GM18520 (cell line): ENCODE data around the gene PRDM16.

Experiments used
- ATAC-seq: cut with Tn5 transposase; IDR thresholded peaks from one replicate; pipeline ENCODE4 v1.9.1; 2021; ENCODE audit not compliant: unreplicated experiment

PRDM16 gene

DNA sequence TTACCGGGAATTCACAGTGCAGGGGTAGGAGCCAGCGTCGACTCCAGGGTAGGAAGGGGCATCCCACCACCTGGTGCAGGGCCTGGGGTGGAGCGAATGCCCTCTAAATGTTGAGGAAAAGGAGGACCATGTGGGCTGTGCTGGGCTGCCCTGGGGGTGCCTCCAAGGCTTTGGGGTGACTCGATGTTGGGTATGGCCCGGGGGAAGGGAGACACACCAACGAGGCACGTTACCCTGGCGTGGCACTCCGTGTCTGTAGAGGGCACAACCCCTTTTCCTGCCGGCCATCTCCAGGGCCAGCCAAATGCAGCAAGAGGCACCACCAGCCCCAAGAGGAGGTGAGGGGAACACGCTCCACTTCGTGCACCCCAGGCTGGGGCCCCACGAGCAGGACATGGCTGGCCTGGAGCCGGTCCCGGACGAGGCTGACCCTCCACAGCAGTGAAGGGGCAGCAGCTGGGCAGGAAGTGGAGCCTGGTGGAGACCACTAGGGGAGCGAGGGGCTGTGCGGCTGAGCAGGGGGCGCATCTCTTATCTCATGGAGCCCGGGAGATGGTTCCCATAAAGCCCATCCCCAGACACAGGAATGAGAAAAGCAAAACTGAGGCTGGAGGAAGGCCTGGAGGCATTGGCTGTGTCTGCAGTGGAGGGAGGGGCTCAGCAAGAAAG, 36.5 kb upstream of the PRDM16 start:
- no peak for ATAC-seq

DNA sequence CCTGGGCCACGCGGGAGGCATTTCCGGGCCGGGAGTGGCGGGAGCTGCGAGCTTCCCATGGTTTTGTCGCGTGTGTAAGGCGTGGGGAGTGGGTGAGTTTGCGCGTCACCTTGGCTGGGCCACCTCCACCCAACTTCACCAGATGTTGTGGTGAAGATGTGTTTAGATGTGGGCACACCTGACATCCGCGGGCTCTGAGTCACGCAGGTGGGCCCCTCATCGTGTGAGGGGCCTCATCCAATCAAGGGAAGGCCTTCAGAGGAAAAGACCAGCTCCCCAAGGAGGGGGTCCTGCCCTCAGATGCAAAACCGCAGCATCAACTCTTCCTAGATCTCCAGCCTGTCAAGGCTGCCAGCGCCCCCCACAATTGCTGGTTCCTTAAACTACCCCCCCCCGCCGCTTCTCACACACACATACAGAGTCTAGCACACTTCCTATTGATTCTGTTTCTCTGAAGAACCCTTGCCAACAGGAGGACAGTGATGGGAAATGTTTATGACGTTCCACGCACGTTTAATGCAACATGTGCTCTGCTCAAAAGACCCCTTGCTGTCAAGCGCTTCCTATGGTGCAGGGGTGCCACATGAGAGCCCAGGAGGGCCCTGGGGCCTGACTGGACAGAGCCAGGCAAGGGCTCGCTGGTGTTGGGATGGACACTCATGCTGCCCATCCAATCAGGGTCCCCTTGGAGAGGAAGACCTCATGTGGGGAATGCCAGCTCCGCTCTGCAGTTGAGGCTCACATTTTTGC, 35.8 kb upstream of the PRDM16 start:
- no peak for ATAC-seq

DNA sequence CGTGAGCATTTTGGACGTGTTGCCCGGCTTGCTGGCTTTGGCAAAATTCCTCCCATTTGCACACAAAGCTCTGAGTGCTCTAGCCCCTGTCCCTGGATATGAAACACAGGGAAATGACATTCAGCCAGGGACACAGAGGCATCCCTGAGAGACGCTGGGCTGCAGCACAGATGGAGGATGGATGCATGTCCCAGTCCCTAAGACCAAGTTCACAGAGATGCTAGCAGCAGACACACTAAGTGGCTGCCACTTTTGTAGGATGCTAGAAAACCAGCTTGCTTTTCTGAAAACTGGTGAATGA, 35.3 kb upstream of the PRDM16 start:
- no peak for ATAC-seq

DNA sequence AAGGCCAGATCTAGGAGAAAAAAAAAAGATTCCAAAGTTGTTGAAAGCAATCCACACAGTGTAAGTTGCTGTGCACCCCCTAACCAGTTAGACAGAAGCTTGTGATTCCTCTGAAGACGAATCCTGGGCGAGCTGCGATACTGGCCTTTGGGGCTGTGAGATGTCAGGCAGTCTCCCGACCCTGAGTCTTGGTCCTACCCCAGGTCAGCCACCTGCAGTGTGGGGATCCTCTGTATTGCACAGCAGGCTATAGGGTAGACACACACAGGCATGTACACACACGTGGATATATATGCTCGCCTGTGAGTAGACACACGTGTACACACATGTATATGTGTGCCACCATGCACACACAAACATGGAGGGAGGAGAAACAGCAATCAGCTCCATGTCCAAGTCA, 34.8 kb upstream of the PRDM16 start:
- no peak for ATAC-seq

DNA sequence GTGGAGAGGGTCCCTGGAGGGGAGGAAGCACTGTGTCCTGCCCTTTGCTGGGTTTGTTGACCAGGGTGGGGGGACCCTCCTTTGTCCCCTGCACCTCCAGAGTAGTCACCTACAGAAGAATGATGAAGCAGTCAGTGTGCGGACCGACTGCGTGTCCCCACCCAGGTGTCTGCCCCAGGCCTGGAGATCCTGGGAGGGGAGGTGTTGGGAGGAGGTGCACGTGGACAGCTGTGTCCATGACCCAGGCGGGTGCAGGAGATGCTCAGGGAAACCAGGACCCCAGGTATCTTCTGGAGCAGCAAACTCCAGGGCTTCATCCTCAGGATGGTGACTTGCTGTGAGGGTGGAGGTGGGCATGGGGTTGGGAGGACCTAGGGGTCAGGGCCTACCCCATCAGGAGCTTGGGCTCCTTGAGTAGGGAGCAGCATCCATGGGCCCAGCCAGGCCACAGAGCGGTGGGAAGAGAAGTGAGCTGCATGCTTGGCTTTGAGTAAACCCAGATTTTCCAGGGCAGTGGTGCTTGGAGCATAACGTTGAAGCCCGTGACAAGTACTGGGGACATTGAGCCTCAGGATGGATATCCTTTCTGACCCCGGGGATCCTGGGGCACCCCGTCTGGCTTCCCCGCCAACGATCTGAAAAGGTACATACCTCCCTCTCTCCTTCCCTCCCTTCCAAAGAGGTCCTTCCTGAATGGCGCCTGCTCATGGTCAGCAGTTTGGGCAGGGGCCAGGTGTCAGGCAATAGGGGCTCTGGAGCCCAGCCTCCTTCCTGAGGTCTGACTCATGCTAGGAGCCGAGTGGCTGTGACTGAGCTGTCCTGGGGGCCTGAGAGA, 34.1 kb upstream of the PRDM16 start:
- ATAC-seq, result no peak

DNA sequence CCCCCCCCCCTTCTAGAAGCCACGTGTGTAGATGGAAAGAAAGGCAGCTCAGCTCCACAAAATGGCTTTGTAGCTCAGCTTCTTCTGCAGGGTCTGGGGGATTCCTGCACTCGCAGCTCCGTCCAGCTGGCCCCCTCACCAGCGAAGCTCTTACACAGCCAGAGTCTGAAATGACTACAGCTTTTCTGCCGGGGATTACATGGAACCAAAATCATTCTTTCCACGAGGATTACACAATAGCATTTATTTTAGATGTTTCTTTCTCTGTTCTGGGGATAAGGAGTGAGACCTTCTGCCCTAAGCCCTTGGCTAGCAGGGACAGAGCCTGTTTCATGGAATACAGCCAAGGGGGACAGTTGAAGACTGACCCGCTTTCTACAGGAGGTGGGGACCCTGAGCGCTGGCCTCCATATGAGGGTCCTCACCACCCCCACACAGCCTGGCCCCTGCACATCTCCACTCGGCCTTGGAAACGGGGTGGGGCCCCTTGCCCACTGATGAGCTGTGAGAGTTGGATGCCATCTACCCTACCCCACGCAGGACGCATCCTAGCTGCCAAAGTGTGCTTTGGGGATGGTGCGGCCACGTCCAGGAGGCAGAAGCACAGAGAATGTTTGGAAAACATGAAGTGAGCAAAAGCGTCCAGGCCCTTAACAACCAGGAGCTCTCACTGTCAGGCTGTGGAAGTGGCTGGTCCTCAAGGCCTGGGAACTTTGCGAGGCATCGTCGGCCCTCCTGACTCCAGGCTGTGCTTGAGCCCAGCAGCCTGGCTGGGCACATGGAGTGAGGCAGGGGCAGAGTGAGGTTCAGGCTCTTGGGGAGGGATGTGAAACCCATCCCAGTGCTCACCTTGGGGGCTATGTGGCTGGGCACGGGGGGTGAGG, 33.2 kb upstream of the PRDM16 start:
- no peak for ATAC-seq

DNA sequence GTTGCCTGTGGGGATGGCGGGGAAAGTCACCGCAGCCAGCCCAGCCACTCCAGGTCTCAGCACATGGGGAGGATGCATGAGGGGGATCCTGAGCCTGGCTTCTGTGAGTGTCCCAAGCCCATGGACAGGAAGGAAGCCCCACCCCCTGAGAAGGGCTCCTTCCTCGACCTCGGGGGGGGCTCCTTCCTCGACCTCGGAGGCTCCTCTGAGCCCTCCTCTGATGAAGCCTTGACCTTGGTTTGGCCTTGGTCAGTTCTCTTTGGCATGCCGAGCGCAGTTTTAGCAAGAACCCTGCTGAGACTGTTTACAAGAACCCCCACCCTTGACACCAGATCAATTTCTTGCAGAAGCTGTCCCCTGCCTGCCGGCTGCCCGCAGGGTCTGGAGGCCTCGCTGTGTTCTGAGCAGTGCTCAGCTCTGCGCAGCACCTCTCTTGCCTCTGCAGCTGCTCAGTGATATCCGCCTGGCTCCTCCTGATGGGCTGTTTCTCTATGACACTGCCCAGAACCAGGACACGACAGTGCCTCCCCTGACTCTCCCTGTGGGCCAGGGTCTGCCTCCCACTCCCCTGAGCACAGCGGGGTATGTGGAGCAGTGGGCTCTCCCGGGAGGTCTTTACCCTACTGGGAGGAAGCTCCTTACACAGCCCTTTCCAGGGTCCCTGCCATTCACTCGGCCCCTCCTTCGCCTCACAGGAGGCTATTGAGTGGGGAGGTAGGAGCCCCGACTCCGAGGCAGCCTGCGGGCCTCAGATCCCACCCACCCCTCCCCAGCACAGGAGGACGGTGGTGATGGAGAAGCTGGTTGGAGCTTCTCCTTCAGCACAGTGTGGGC, 32.3 kb upstream of the PRDM16 start:
- ATAC-seq, result no peak

DNA sequence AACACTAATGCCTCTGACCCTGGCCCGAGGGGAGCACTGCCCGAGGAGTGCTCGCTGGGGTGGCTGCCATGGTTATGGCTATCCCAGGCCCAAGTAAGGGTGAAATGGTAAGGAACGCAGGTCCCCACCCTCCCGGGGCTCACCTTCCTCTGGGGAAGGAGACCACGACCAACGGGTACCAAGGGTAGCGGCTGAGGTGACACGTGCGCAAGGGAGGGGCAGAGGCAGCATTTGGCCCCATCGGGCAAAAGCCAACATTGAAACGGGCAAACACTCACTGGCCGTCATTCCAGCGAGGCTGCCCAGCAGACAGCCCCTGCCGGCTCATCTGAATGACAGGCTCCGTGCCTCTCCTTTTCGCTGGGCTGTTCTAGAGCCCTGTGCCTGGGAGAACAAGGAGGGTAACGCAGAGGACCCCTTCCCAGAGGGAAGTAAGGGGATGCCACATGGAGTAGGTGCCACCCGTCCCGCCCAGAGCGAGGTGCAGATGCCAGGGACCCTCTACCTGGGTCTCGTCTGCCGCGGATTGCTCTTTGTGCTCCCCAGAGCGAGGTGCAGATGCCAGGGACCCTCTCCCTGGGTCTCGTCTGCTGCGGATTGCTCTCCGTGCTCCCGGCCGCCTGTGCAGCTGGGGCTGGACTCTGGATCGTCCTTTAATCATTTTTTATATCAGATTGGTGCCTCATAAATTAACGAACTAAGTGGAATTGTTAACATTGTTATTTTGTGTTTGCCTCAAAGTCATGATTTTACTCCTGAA, 31.5 kb upstream of the PRDM16 start:
- ATAC-seq, result no peak

DNA sequence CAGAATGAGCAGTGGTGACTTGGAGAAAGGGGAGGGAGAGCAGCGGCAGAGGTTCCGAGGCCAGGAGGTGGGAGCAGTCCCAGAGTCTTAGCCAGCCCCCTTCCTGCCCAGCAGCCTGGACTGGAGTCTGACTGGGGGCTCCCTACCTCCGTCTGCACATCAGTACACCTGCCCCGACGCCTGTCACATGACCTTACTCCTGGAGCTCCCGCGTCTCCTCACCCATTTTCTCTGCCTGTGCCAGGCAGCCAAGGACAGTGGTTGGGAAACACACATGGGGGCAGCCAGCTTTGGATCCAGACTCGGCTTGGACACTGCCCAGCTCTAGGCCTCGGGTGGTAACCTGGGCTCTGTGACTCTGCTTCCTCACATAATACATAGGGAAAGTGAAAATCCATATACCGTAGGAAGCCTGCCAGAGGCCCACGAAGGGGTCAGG, 30.9 kb upstream of the PRDM16 start:
- no peak for ATAC-seq

DNA sequence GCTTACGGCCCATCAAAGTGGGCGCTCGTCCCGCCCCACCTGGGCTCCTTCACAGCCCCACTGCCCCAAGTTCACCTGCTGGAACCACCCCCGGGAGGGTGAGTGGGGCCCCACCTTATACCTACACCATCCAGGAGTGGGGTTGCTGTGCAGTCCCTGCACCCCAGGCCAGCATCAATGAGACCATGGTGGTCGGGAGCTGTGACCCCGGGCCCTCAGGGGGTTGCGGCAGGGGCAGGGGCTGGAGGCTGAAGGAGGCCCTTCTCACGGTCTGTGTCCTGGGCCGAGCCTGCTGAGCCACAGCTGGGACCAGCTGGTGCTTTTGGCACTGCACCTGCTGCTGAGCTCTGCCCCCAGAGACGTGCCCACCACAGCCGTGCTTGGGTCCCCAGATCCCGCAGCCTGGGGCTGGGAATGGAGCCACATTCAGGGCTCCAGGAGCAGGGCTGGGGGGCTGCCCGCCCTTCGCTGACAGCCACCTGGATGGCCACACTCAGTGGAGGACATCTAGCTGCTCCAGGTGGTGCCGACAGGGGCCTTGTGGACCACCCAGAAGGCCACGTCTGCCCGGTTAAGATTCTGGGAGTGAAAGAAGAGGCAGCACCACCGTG, 30.3 kb upstream of the PRDM16 start:
- ATAC-seq, result no peak

DNA sequence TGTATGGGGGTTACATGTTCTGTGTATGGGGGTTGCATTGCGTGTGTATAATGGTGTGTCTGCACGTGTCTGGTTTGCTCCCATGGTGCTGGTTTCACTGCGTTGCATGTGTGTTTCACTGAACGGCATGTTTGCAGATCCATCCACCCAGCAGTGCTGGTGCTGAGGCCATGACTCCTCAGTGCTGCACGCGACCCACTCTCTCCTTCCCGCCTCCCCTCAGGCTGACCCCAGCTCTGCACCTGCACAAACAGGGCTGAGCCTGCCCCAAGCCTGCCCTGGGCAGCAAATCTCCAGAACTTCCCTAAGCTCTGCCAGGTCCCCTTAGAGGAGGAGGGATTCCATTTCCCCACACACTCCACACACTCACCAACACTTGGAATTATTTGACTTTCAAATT, 29.0 kb upstream of the PRDM16 start:
- ATAC-seq, result no peak

DNA sequence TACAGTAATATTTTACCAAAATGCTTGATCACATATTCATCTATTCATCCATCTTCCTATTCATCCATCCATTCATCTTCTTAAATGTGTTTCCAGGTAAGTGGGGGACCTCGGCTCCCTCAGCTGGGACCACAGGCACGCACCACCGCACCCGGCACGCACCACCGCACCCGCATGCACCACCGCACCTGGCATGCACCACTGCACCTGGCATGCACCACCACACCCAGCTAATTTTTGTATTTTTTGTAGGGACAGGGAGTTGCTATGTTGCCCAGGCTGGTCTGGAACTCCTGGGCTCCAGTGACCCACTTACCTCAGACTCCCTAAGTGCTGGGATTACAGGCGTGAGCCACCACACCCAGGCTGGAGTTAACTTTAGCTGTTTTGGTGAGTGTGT, 26.5 kb upstream of the PRDM16 start:
- no peak for ATAC-seq

DNA sequence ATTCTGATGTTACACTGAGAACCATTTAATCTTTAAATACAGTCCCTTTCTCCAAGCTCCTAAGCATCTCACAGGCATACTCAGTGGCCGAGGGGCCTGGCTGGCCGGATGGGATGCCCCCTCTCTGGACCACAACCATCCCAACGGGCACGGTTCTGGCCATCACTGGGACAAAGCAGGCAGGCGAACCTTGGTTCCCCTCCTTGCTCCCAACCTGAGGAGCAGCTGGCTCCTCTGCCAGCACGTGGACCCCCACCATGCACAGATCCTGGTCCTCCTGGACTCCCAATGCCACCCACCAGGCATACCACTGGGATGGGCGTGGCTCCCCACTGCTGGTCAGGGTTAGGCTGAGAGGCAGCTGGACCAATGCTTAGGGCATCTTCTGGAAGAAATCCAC, 19.8 kb upstream of the PRDM16 start:
- ATAC-seq, result no peak

DNA sequence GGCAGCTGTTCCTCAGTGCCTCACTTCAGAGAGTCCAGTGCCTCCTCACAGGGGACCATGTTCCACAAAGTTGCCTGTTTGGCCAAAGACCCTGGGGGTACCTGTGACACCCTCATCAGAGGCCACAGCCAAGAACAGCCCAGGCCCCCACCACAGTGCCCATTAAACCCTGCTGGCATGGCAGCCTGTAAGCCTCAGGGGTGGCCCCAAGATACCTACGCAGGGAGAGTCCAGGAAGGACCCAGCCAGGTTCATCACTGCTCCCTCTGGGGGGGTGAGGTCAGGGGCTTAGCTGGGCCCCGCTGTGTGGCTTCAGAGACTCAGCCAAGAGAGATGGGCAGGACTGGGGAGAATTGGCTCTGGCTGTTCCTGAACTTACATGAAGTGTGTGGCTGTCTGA, 19.1 kb upstream of the PRDM16 start:
- ATAC-seq, result no peak

DNA sequence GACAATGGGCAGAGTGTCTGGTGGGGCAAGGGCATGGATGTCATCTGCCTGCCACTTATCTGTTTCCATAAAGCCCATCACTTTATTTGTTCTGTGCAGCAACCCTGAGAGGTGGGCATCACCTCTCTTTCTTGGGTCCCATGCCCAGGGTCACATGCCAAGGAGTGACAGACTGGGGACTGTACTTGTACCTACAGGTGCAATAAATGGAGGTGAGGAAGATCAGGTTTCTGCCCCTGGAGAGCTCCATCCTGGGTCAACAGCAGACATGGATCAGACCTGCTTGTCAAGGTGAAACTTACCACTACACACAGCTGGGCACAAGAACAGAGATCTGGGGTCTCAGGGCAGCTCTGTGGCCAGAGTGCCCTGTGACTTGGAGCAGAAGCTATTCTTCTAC, 18.4 kb upstream of the PRDM16 start:
- no peak for ATAC-seq

DNA sequence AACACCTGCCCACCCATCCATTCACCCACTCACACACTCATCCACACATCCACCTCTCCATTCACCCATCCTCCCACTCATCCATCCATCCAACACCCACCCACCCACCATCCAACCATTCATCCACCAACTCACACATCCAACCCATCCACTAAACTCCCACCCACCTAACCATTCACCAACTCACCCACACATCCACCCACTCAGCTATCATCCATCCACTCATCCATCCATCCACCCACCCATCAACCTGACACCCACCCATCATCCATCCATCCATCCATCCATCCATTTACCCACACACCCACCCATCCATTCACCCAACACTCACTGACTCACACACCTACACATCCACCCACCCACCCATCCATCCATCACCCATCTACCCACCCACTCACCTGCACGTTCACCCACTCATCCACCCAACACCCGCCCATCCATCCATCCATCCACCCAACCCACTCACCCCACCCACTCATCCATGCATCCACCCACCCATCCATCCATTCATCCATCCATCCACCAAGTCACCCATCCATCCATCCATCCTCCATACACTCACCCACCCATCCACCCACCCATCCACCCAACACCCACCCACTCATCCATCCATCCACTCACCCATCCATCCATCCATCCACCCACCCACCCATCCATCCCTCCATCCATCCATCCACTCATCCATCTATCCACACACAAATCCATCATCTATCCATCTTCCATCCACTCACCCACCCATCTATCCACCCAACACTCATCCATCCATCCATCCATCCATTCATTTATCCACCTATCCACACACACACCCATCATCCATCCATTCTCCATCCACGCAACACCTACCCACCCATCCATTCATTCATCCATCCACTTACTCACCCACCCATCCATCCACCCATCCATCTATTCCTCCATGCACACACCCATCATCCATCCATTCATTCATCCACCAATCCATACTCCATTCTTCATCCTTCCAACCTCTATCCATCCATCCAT, 17.4 kb upstream of the PRDM16 start:
- no peak for ATAC-seq

DNA sequence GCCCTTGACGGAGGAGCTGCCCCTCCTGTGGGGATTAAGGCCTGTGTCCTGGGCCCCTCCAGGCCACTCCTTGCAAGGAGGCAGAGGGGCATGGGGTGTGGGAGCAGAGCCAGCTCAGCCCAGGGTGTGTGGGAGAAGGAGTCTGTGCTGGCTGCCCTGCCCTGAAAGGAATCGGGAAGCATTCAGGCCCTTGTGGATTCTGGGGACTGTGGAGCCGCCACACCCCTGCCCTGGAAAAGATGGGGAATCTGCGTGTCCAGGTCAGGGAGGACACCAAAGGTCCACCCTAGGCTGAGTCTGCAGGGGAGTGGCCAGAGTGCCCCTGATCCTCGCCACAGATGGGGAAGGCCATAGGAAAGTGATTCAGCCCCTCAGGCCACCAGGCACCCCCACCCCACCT, 16.5 kb upstream of the PRDM16 start:
- ATAC-seq, result no peak
